OCI-LY3 (cell line): ENCODE data around the gene ETV1.

ENCODE experiments used
- H2AFZ ChIP-seq: fragments of 200-600, 300-600 bp; shearing (Covaris generic); 2 replicates; pipeline ENCODE4 v1.6.0; 2014; ENCODE audit warnings: antibody characterized with exemption, low read depth, low read length
- H3K27ac ChIP-seq: fragments of 200-600, 300-600 bp; sonication (generic); 2 replicates; pipeline ENCODE4 v1.5.1; 2014; ENCODE audit warnings: mild to moderate bottlenecking, low read length, moderate library complexity, mixed read lengths
- H3K27me3 ChIP-seq: fragments of 200-600, 300-600 bp; sonication (generic); 2 replicates; pipeline ENCODE4 v1.6.1; 2014; ENCODE audit warnings: low read depth, low read length, mixed read lengths
- H3K36me3 ChIP-seq: fragments of 200-600, 300-600 bp; sonication (generic); replicated peaks from 2 replicates; pipeline ENCODE3; 2014; ENCODE audit warnings: low read depth, low read length, mixed read lengths
- H3K4me1 ChIP-seq: fragments of 300-600, 200-600 bp; sonication (generic); 2 replicates; pipeline ENCODE4 v1.6.1; 2014; ENCODE audit warnings: low read length, mixed read lengths
- H3K4me2 ChIP-seq: fragments of 200-600, 300-600 bp; sonication (generic); 2 replicates; pipeline ENCODE4 v1.6.1; 2014; ENCODE audit warnings: low read length, mixed read lengths
- H3K4me3 ChIP-seq: fragments of 300-600, 200-600 bp; sonication (generic); 2 replicates; pipeline ENCODE4 v1.5.1; 2014; ENCODE audit warnings: antibody characterized with exemption, mild to moderate bottlenecking, low read length, moderate library complexity
- H3K79me2 ChIP-seq: fragments of 300-600, 200-600 bp; shearing (Covaris generic); 2 replicates; pipeline ENCODE4 v1.6.1; 2014; ENCODE audit warnings: mild to moderate bottlenecking, low read length, mixed read lengths
- H3K9ac ChIP-seq: fragments of 300-600, 200-600 bp; shearing (Covaris generic); 2 replicates; pipeline ENCODE4 v1.6.0; 2014; ENCODE audit warnings: mild to moderate bottlenecking, low read length, moderate library complexity
- H3K9me3 ChIP-seq: fragments of 200-600, 300-600 bp; shearing (Covaris generic); 2 replicates; pipeline ENCODE4 v1.6.1; 2014; ENCODE audit warnings: low read length, mixed read lengths; ENCODE audit not compliant: insufficient read depth
- H4K20me1 ChIP-seq: fragments of 200-600, 300-600 bp; sonication (generic); 2 replicates; pipeline ENCODE4 v1.6.1; 2016; ENCODE audit warnings: low read length, mixed read lengths; ENCODE audit not compliant: insufficient read depth
- CTCF ChIP-seq: fragments of 200-600, 300-600 bp; sonication (generic); IDR thresholded peaks from 2 replicates; pipeline ENCODE4 v1.5.1; 2014; ENCODE audit warnings: antibody characterized with exemption, low read length, low read depth
- EZH2phosphoT487 ChIP-seq: fragments of 200-600 bp; shearing (Covaris generic); IDR thresholded peaks from 2 replicates; pipeline ENCODE4 v1.6.1; 2018; ENCODE audit warnings: antibody characterized with exemption, mixed run types, low read depth

ETV1 gene

GRCh38 chr7:14021069-14021468, 31.6 kb upstream of the ETV1 start:
- H3K79me2 ChIP-seq: no peaks in the 10 kb centered on the region
- no peaks in the 10 kb centered on the region for H3K9me3 ChIP-seq
- no peak overlapping the region for H3K4me3 ChIP-seq
- H3K36me3 ChIP-seq: no peaks in the 10 kb centered on the region
- no peak overlapping the region for H2AFZ ChIP-seq
- no peak overlapping the region for H3K4me2 ChIP-seq
- no peaks in the 10 kb centered on the region for H3K4me1 ChIP-seq
- H4K20me1 ChIP-seq: no peaks in the 10 kb centered on the region
- no peaks in the 10 kb centered on the region for H3K27me3 ChIP-seq
- H3K27ac ChIP-seq: no peak overlapping the region
- no peak overlapping the region for H3K9ac ChIP-seq
- TF ChIP-seq CTCF (no peak), EZH2phosphoT487 (no peak)

GRCh38 chr7:14020339-14020900, 31.0 kb upstream of the ETV1 start:
- Histone ChIP-seq H3K4me1 (no peaks in the 10 kb centered on the region), H3K9ac (no peak overlapping the region), H2AFZ (no peak overlapping the region), H4K20me1 (no peaks in the 10 kb centered on the region), H3K27me3 (no peaks in the 10 kb centered on the region), H3K36me3 (no peaks in the 10 kb centered on the region), H3K9me3 (no peaks in the 10 kb centered on the region), H3K4me3 (no peak overlapping the region), H3K27ac (no peak overlapping the region), H3K79me2 (no peaks in the 10 kb centered on the region), H3K4me2 (no peak overlapping the region)
- TF ChIP-seq EZH2phosphoT487 (no peak), CTCF (no peak)

- TF ChIP-seq EZH2phosphoT487: no peak
- no peak for TF ChIP-seq CTCF
- Histone ChIP-seq H3K9ac (no peak overlapping the region), H3K4me3 (no peak overlapping the region)
These were observed 29.3 kb upstream of the ETV1 start for GRCh38 chr7:14018751-14019150.

GRCh38 chr7:14016950-14017349, 27.5 kb upstream of the ETV1 start:
- no peaks in the 10 kb centered on the region for H3K79me2 ChIP-seq
- H4K20me1 ChIP-seq: no peaks in the 10 kb centered on the region
- H3K4me2 ChIP-seq: no peak overlapping the region
- no peak overlapping the region for H3K4me3 ChIP-seq
- H3K36me3 ChIP-seq: no peaks in the 10 kb centered on the region
- H3K27me3 ChIP-seq: no peaks in the 10 kb centered on the region
- no peak overlapping the region for H3K9ac ChIP-seq
- H3K4me1 ChIP-seq: no peaks in the 10 kb centered on the region
- H2AFZ ChIP-seq: no peak overlapping the region
- no peak overlapping the region for H3K27ac ChIP-seq
- TF ChIP-seq CTCF (no peak), EZH2phosphoT487 (no peak)
- no peaks in the 10 kb centered on the region for H3K9me3 ChIP-seq

More at GRCh38 chr7:14018751-14019150, 29.3 kb upstream of the ETV1 start:
- H3K27me3 ChIP-seq: no peaks in the 10 kb centered on the region
- H3K4me1 ChIP-seq: no peaks in the 10 kb centered on the region
- no peaks in the 10 kb centered on the region for H4K20me1 ChIP-seq
- H3K9me3 ChIP-seq: no peaks in the 10 kb centered on the region
- H3K79me2 ChIP-seq: no peaks in the 10 kb centered on the region
- no peaks in the 10 kb centered on the region for H3K36me3 ChIP-seq
- H3K27ac ChIP-seq: no peak overlapping the region
- H3K4me2 ChIP-seq: no peak overlapping the region
- no peak overlapping the region for H2AFZ ChIP-seq
